ENCODE data around the gene GSG1L. TPM values are rescaled to one million over a fixed set of nuclear protein-coding genes. Genes with fewer than 3 reads are reported as not detected.

GSG1L gene
- total RNA-seq, 1 donor from 2014 or later, result not detected

GRCh38 chr16:28011223-28011622 lies 52.3 kb downstream of the GSG1L start:
- TF ChIP-seq CTCF (conservative IDR thresholded peaks at IDR 0.05; ENCODE audit: low read depth, low read length), result no peak
- no peak for DNase-seq (ENCODE audit: low read depth)
- no peak overlapping the region for H3K4me3 ChIP-seq (ENCODE audit: low read depth, low read length)

- no peak overlapping the region for H3K4me3 ChIP-seq (ENCODE audit: low read depth, low read length)
- no peak for DNase-seq (ENCODE audit: low read depth)
- no peak for TF ChIP-seq CTCF (conservative IDR thresholded peaks at IDR 0.05; ENCODE audit: low read depth, low read length)
Observed at GRCh38 chr16:28010671-28011070, 52.8 kb downstream of the GSG1L start.

DNA sequence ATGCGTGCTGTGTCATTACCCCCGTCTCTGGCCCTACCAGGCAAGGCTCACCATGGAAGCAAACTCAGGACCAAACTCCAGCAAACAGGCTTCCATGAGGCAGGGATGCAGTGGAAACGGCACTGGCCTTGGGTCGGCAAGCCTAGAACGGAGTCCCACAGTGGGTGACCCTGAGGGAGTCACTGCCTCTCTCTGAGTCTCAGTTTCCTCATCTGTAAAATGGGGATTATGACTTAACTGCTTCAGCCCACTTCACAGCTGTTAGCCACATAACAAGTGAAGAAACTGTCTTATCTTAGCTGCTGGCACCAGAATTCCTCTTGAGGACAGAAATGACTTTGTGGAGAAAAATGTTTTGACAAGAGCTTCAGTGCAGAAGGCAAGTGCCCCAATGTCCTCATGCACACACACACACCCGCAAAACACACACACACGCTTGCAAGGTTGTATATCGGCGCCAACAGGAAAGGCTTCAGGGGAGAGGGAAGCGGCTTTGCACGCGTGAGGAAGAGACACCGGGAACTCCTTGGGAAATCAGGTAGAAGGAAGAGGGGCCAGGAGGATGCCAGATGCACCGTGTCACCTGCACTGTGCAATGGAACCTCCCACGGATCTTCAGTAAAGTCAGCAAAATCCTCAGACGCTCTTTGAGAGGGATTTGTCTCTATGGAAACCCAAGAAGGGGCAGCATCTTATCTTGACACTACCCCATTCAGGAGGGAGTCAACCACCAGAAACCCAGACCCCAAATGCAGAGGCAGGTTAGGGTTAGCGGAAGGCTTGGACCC lies 53.7 kb downstream of the GSG1L start:
- TF ChIP-seq CTCF (conservative IDR thresholded peaks at IDR 0.05; ENCODE audit: low read depth, low read length), result no peak
- DNase-seq (ENCODE audit: low read depth), result no peak
- no peak overlapping the region for H3K4me3 ChIP-seq (ENCODE audit: low read depth, low read length)

- TF ChIP-seq CTCF (conservative IDR thresholded peaks at IDR 0.05; ENCODE audit: low read depth, low read length), result no peak
- DNase-seq (ENCODE audit: low read depth), result no peak
- H3K4me3 ChIP-seq (ENCODE audit: low read depth, low read length), result no peak overlapping the region
Observed at GRCh38 chr16:28003923-28004322, 59.6 kb downstream of the GSG1L start.

GRCh38 chr16:28003021-28003865 lies 60.3 kb downstream of the GSG1L start:
- no peak overlapping the region for H3K4me3 ChIP-seq (ENCODE audit: low read depth, low read length)
- DNase-seq (ENCODE audit: low read depth), result no peak
- no peak for TF ChIP-seq CTCF (conservative IDR thresholded peaks at IDR 0.05; ENCODE audit: low read depth, low read length)

- DNase-seq (ENCODE audit: low read depth), result no peak
- H3K4me3 ChIP-seq (ENCODE audit: low read depth, low read length), result no peak overlapping the region
- no peak for TF ChIP-seq CTCF (conservative IDR thresholded peaks at IDR 0.05; ENCODE audit: low read depth, low read length)
Observed at GRCh38 chr16:28001642-28002041, 61.9 kb downstream of the GSG1L start.

Data from epithelial cell of proximal tubule (primary cell).